Measurements from ENCODE around the gene FKBP7.
"Not testable (repeated sequence)": the region's sequence is repeated elsewhere in the genome, so short reads cannot be mapped to it uniquely, and the experiment has no call there.

FKBP7 gene

GRCh38 chr2:178478439-178479274 is at the start of gene FKBP7:
TSS of gene FKBP7 (minus strand) at chr2:178478600. CDS start at chr2:178478499, 101 bp downstream.
- peak; percentile 82 for DNase-seq

- DNase-seq, result no peak
These were observed 49.2 kb upstream of the FKBP7 start for GRCh38 chr2:178527592-178527991.

GRCh38 chr2:178526256-178526655 is 47.9 kb upstream of the FKBP7 start:
- no peak for DNase-seq

- not testable (repeated sequence) for DNase-seq
These were observed 47.1 kb upstream of the FKBP7 start for GRCh38 chr2:178525460-178525859.

GRCh38 chr2:178525010-178525409 is 46.6 kb upstream of the FKBP7 start:
- DNase-seq, result not testable (repeated sequence)

- no peak for DNase-seq
These were observed 45.3 kb upstream of the FKBP7 start for GRCh38 chr2:178523596-178524134.

- DNase-seq, result peak; percentile 75
These were observed 44.7 kb upstream of the FKBP7 start for GRCh38 chr2:178522950-178523595.

GRCh38 chr2:178521304-178522150 is 43.1 kb upstream of the FKBP7 start:
- no peak for DNase-seq

GRCh38 chr2:178517496-178517895 is 39.1 kb upstream of the FKBP7 start:
- no peak for DNase-seq

- no peak for DNase-seq
These were observed 36.3 kb upstream of the FKBP7 start for GRCh38 chr2:178514664-178515063.

- DNase-seq, result no peak
These were observed 35.5 kb upstream of the FKBP7 start for GRCh38 chr2:178513876-178514275.

GRCh38 chr2:178512484-178512883 is 34.1 kb upstream of the FKBP7 start:
- no peak for DNase-seq

- DNase-seq, result no peak
These were observed 32.0 kb upstream of the FKBP7 start for GRCh38 chr2:178510384-178510783.

- DNase-seq, result no peak
These were observed 30.2 kb upstream of the FKBP7 start for GRCh38 chr2:178508646-178509045.

GRCh38 chr2:178506949-178507348 is 28.5 kb upstream of the FKBP7 start:
- DNase-seq, result no peak

- DNase-seq, result no peak
These were observed 28.1 kb upstream of the FKBP7 start for GRCh38 chr2:178506524-178506923.

- no peak for DNase-seq
These were observed 27.7 kb upstream of the FKBP7 start for GRCh38 chr2:178506101-178506500.

GRCh38 chr2:178502751-178503150 is 24.4 kb upstream of the FKBP7 start:
- DNase-seq, result no peak

- DNase-seq, result no peak
These were observed 21.2 kb upstream of the FKBP7 start for GRCh38 chr2:178499640-178500039.

- DNase-seq, result no peak
These were observed 19.7 kb upstream of the FKBP7 start for GRCh38 chr2:178498137-178498536.

GRCh38 chr2:178496049-178496448 is 17.6 kb upstream of the FKBP7 start:
- no peak for DNase-seq

GRCh38 chr2:178491612-178492011 is 13.2 kb upstream of the FKBP7 start:
- DNase-seq, result no peak

- DNase-seq, result no peak
These were observed 7.0 kb upstream of the FKBP7 start for GRCh38 chr2:178485356-178485755.

Data from activated CD4-positive, alpha-beta T cell treated with anti-CD3 and anti-CD28 coated beads, Interleukin-2, amount 50 U/mL, for 1 hour (primary cell).